Caco-2 (cell line): ENCODE measurements around the gene ATRIP. TPM values are rescaled to one million over a fixed set of nuclear protein-coding genes. Genes with fewer than 3 reads are reported as not detected.
"Not testable (repeated sequence)": the region's sequence is repeated elsewhere in the genome, so short reads cannot be mapped to it uniquely, and the experiment has no call there.

Experiments used
- BruUV-seq: library from RNA; stranded (reverse); fragments of 400-500 nt; replicated peaks from 2 replicates; lab custom pipeline; 2021; lab: Mats Ljungman, UMichigan
- CTCF ChIA-PET: fragments of 300-600 bp; sonication (Branson Sonifier 250); formaldehyde crosslinking; loops from one replicate; lab custom pipeline; 2022; ENCODE audit warnings: antibody characterized with exemption; lab: Charles Lee
- POLR2A ChIA-PET: fragments of 300-600 bp; sonication (Branson Sonifier 250); formaldehyde crosslinking; loops from one replicate; lab custom pipeline; 2022; ENCODE audit warnings: antibody characterized with exemption; lab: Charles Lee
- DNase-seq, 2 experiments: peaks; one replicate each; pipeline versions ENCODE4 v3.0.0 to v3.0.0-alpha.2; 2020 to 2022
- H3K27me3 ChIP-seq: replicated peaks from 2 replicates; pipeline ENCODE4 v1.6.0; 2011; ENCODE audit warnings: low read length; ENCODE audit not compliant: control insufficient read depth, insufficient read depth
- H3K36me3 ChIP-seq: 2 replicates; pipeline ENCODE4 v1.5.1; 2011; ENCODE audit warnings: low read length; ENCODE audit not compliant: control insufficient read depth, insufficient read depth
- H3K4me1 ChIP-seq: fragments of 250-450 bp; sonication (Bioruptor Pico); 2 replicates; pipeline ENCODE4 v1.5.1; 2020; ENCODE audit warnings: mild to moderate bottlenecking
- H3K4me3 ChIP-seq: 2 replicates; pipeline ENCODE4 v1.5.1; 2011; ENCODE audit warnings: low read depth, mild to moderate bottlenecking, control low read depth, low read length
- H3K9me3 ChIP-seq: fragments of 250-450 bp; sonication (Bioruptor Pico); 2 replicates; pipeline ENCODE4 v1.5.1; 2020; ENCODE audit warnings: mild to moderate bottlenecking, moderate library complexity
- H3K27ac Mint-ChIP-seq: one replicate; pipeline ENCODE4 v1.8.0; 2022; ENCODE audit warnings: mixed read lengths; ENCODE audit not compliant: unreplicated experiment
- H3K27me3 Mint-ChIP-seq: one replicate; pipeline ENCODE4 v1.8.0; 2022; ENCODE audit warnings: mixed read lengths; ENCODE audit not compliant: insufficient read depth, unreplicated experiment
- H3K36me3 Mint-ChIP-seq: one replicate; pipeline ENCODE4 v1.8.0; 2022; ENCODE audit warnings: mild to moderate bottlenecking, mixed read lengths; ENCODE audit not compliant: insufficient read depth, unreplicated experiment
- H3K4me1 Mint-ChIP-seq: one replicate; pipeline ENCODE4 v1.8.0; 2022; ENCODE audit warnings: low read depth, mixed read lengths; ENCODE audit not compliant: unreplicated experiment
- H3K4me3 Mint-ChIP-seq: one replicate; pipeline ENCODE4 v1.8.0; 2022; ENCODE audit warnings: mild to moderate bottlenecking, moderate library complexity, mixed read lengths; ENCODE audit not compliant: unreplicated experiment
- H3K9me3 Mint-ChIP-seq: one replicate; pipeline ENCODE4 v1.8.0; 2022; ENCODE audit warnings: mixed read lengths; ENCODE audit not compliant: unreplicated experiment
- CTCF ChIP-seq, 2 experiments: fragments of 200-600 bp in 1 of 2; IDR thresholded peaks; 1 replicate in 1 of 2; 2 replicates in 1 of 2; pipeline versions ENCODE4 v1.5.1 to v1.8.0; 2011 to 2022; ENCODE audit warnings: antibody characterized with exemption in 1 of 2, control low read depth in 1 of 2, inconsistent platforms in 1 of 2, low read depth in 1 of 2, low read length in 1 of 2, mild to moderate bottlenecking in 1 of 2, moderate library complexity in 1 of 2; ENCODE audit not compliant: insufficient read depth in 1 of 2, severe bottlenecking in 1 of 2, unreplicated experiment in 1 of 2
- intact Hi-C: fragments of 100-400 bp; cut with micrococcal nuclease; formaldehyde crosslinking; loops from one replicate; pipeline ENCODE4 v1.10.0; 2022; ENCODE audit not compliant: unreplicated experiment
- total RNA-seq: library from RNA; stranded (reverse); gene quantifications from 2 replicates; pipeline ENCODE4 v1.2.3, GENCODE V29; 2022

Gene ATRIP
- total RNA-seq, 1 experiment from 2014 or later, result 15.9 TPM

GRCh38 chr3:48478626-48479555 lies 32.4 kb downstream of the ATRIP start:
- no peaks in the 10 kb centered on the region for H3K9me3 Mint-ChIP-seq
- no peak for DNase-seq

GRCh38 chr3:48480891-48481290 lies 34.4 kb downstream of the ATRIP start:
- H3K9me3 Mint-ChIP-seq, H3K36me3 Mint-ChIP-seq, POLR2A ChIA-PET, CTCF ChIA-PET, H3K4me1 Mint-ChIP-seq, H3K27me3 ChIP-seq, intact Hi-C loops, DNase-seq, H3K4me3 ChIP-seq, H3K27me3 Mint-ChIP-seq, H3K27ac Mint-ChIP-seq, H3K4me3 Mint-ChIP-seq, H3K4me1 ChIP-seq, H3K36me3 ChIP-seq, BruUV-seq, H3K9me3 ChIP-seq: not testable (repeated sequence)

More at GRCh38 chr3:48478626-48479555, 32.4 kb downstream of the ATRIP start:
- peaks cover 13% of the 10 kb centered on the region for H3K4me1 Mint-ChIP-seq
- Histone ChIP-seq H3K4me1 (peaks cover 12% of the 10 kb centered on the region; the same call in 1 of the 2 replicates), H3K27me3 (no peaks in the 10 kb centered on the region), H3K36me3 (no peaks in the 10 kb centered on the region), H3K4me3 (no peak overlapping the region), H3K9me3 (no peaks in the 10 kb centered on the region)
- POLR2A ChIA-PET, result no interaction called here
- H3K27me3 Mint-ChIP-seq, result no peaks in the 10 kb centered on the region
- H3K36me3 Mint-ChIP-seq, result peaks cover 5% of the 10 kb centered on the region
- peak overlapping the region; percentile 12 for H3K27ac Mint-ChIP-seq
- H3K4me3 Mint-ChIP-seq, result no peak overlapping the region
- intact Hi-C loops, result no loop called here
- no TSS peak for BruUV-seq
- CTCF ChIA-PET, result no interaction called here
- no peak for TF ChIP-seq CTCF (IDR thresholded peaks at IDR 0.05; ENCODE audit: insufficient read depth in 1 of 2, low read depth in 1 of 2, low read length in 1 of 2, severe bottlenecking in 1 of 2, unreplicated experiment in 1 of 2)

GRCh38 chr3:48482822-48483221 lies 36.3 kb downstream of the ATRIP start:
- H3K4me1 ChIP-seq, H3K9me3 ChIP-seq, H3K27me3 ChIP-seq, H3K36me3 ChIP-seq, H3K4me1 Mint-ChIP-seq, POLR2A ChIA-PET, DNase-seq, H3K27me3 Mint-ChIP-seq, H3K36me3 Mint-ChIP-seq, H3K9me3 Mint-ChIP-seq, H3K4me3 ChIP-seq, BruUV-seq, H3K27ac Mint-ChIP-seq, H3K4me3 Mint-ChIP-seq, intact Hi-C loops: not testable (repeated sequence)
- CTCF ChIA-PET, result interaction anchor here (1.2 kb wide), 1 partner anchor 9 kb away, joined by 5 read pairs; no protein-coding TSS in a partner anchor

GRCh38 chr3:48486952-48487351 lies 40.4 kb downstream of the ATRIP start:
- Mint-ChIP-seq H3K36me3 (no peaks in the 10 kb centered on the region), H3K27me3 (no peaks in the 10 kb centered on the region), H3K27ac (no peak overlapping the region), H3K4me1 (no peaks in the 10 kb centered on the region), H3K4me3 (no peak overlapping the region), H3K9me3 (no peaks in the 10 kb centered on the region)
- ChIA-PET CTCF (no interaction called here), POLR2A (no interaction called here)
- BruUV-seq, result no TSS peak
- intact Hi-C loops, result no loop called here
- no peak for TF ChIP-seq CTCF (IDR thresholded peaks at IDR 0.05; ENCODE audit: insufficient read depth in 1 of 2, low read depth in 1 of 2, low read length in 1 of 2, severe bottlenecking in 1 of 2, unreplicated experiment in 1 of 2)
- H3K4me3 ChIP-seq, result no peak overlapping the region
- H3K27me3 ChIP-seq, result no peaks in the 10 kb centered on the region
- no peaks in the 10 kb centered on the region for H3K9me3 ChIP-seq
- no peak for DNase-seq
- no peaks in the 10 kb centered on the region for H3K4me1 ChIP-seq
- H3K36me3 ChIP-seq, result no peaks in the 10 kb centered on the region
